HG02943 (cell line): Measurements from ENCODE around the gene SKI.

Source experiments
- ATAC-seq: cut with Tn5 transposase; IDR thresholded peaks from one replicate; pipeline ENCODE4 v1.9.1; 2021; ENCODE audit warnings: mild to moderate bottlenecking, low read depth, moderate library complexity; ENCODE audit not compliant: unreplicated experiment

Gene SKI

DNA sequence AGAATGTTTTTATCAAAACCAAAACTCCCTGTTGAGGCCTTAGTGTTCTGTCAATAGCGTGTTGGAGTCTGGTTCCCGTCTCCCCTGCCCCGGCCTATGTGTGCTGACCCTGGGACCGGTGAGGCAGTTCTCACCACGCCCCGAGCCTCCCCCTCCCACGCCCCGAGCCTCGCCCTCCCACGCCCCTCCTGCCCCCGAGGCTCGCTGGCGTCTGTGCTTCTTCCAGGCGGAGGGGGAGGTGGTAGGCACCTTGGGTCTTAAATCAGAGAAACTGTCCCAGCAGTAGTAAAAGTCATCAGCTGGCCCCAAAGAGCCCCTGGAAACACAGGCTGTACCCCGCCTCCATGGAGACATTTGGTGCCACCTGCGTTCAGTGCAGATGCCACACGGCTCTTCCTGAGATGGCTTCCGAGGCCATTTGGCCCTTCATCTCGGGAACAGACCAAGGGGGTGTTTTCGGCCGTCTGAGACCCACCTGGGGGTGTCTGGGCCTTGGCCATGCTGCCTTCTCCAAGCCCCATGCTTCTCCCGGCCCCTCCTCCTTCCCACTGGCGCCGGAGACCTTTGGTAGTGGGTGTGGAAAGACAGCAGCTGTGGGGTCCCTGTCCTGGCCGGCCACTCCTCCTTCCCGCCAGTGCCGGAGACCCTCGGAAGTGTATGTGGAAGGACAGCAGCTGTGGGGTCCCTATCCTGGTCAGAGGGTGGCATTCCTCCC lies 44.7 kb downstream of the SKI start:
- no peak for ATAC-seq

DNA sequence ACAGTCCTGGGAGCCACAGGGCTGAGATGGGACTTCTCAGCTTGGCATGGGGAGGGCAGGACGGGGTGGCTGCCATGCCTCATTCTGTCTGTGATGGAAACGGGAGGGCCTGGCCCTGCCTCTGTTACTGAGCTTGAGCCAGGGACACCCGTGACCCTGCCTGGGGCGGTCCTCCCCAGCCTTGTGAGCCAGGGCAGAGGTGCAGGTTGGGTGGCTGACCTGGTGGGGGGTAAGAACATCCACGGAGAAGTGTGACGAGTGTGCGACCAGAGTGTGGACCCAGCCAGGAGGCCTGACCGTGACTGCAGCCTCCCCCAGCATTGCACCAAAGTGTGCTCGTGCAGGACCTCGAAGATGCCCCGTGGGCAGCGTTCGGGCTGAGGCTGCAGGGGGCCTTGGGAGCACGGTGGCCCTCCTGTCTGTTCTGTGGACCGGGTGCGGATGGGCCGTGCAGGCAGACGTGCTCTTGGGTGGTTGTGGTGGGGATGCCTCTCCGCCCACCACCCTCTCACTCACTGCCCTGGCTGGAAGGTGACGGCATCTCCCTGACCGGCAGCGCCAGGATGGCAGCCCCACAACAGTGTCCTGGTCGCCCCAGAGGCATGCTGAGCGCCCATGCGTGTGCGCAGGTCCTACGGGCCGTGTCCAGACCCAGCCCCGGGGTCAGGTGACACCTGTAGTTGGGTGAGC lies 45.4 kb downstream of the SKI start:
- no peak for ATAC-seq

DNA sequence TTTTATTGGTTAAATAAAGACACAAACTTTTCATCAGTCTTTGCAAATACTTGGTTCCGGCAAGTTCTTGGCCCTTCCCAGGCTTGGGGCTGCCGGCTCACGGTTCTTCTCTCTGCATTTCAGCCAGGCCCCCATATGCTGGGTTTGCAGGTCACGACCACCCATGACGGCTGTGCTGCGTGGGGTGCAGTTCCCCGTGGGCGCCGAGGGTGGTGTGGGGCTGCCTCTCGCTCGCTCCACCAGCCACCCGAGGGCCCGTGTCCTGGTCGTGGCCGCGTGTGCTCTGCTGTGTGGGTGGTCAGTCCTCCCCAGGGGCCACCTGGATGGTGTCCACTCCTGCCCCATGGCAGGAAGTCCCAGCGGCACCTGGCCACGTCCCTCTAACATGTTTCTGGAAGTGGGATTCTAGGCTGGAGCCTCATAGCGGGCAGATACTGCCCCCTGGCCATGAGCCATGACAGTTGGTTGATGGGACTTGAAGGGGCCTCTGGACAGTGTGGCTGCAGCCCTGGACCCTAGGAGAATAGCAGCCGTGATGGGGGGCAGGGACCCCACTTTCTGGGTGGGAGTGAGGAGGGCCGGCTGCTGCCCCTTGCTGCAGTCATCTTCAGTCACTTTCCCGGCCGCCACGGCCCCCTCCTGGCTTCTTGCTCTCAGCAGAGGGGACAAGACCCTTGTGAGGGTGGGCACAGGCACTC lies 46.3 kb downstream of the SKI start:
- no peak for ATAC-seq

DNA sequence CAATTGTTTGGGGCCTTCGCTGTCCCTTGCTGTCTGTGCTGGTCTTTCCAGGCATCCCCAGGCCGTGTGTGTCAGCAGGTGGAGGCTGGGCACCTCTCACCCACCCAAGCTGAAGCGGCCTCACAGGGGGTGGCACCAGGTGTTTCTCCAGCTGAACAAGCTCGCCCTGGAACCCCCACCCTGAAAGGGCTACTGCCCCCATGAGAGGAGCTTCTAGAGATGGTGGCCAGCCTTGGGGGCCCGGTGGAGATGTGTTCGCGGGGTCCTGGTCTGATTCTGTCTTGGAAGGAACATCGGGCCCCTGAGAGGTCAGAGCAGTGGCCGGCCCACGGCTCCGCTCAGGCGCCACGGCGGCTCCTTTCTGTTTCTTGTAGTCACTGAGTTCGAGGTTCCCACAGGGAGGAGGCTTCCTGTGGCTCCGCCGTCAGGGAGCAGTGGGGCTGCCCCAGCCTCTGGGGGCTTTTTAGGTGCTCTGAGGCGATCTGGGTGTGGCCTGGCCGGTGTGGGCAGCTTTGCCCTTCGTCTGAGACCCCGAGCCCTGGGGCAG lies 46.9 kb downstream of the SKI start:
- no peak for ATAC-seq

DNA sequence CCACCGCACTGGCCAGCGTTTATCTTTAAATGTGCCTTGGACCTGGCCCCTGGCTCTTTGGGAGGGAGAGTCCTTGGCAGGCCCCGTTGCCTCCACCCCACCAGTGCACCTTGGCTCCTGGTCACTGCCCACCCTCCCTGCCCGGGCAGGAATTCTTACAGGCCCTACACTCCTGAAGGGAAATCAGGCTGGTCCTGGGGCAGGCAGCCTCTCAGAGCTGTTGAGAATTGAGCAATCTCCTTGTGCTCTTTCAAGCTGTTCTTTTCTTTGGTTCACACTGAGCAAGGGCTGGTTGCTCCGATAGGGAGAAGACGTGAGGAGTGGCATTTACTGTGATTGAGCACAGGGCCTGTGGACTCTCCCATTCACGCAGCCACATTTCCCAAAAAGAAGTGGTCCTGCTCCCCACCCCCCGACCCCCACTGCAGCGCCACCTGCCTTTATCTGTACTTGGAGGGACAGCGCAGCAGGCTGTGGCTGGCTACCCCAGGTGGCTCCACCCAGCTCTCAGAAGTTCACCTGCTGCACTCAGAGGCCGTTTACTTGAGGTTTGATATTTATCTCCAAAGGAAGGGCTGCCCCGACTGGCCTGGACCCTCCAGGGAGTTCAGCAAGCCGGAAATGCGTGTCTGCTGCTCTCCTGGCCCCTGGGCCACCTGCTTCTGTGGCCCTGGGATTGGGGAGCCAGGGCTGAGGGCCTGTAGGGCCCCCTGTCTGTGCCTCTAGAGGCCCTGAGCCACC lies 47.8 kb downstream of the SKI start:
- ATAC-seq: no peak

DNA sequence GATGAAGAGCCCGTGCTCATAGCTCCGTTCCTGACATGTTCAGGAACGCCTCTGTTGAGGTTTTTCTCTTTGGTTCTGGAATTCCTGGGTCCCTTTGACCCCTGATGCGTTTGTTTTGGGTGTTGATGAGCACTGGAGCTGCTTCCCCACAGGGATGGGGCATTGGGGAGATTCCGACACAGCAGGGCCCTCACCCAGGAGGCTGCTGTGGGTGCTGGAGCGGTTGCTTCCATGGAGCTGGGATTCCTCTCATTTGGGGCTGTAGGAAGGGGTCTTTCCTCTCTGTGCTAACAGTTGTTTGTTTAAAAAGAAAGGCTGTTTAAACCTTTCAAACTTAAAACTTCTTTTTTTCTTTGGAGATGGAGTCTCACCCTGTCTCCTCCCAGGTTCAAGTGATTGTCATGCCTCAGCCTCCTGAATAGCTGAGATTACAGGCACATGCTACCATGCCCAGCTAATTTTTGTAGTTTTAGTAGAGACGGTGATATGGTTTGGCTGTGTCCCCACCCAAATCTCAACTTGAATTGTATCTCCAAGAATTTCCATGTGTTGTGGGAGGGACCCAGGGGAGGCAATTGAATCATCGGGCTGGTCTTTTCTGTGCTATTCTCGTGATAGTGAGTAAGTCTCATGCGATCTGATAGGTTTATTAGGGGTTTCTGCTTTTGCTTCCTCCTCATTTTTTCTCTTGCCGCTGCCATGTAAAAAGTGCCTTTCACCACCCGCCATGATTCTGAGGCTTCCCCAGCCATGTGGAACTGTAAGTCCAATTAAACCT lies 48.9 kb downstream of the SKI start:
- ATAC-seq: no peak

DNA sequence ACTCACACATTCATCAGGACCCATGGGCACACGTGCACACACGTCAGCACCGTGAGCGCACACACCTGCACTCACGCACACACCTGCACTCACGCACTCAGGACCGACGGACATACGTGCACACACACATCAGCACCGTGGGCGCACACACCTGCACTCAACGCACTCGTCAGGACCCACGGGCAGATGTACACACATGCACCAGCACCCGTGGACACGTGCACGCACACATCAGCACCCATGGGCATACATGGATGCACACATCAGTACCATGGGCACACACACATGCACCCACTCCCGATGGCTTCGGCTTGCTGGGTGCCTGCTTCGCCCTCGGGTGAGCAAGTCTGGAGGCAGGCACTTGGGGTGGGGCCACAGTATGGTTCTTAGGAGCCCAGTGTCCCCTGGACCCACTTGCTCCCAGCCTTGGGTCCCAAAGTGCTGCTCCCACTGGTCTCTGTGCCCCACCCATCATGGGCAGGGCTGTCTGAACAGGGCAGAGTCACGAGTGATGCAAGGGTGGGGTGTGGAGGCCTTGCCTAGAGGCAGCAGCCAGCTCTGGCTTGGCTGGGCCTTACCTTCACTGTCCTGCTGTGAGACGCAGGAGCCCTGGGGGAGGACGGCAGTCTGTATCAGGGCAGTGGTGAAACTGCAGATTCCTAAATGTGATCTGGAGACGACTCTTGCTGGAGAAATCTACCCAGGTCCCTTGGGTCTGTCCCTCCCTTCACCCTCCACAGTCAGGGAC lies 49.8 kb downstream of the SKI start:
- ATAC-seq: no peak

DNA sequence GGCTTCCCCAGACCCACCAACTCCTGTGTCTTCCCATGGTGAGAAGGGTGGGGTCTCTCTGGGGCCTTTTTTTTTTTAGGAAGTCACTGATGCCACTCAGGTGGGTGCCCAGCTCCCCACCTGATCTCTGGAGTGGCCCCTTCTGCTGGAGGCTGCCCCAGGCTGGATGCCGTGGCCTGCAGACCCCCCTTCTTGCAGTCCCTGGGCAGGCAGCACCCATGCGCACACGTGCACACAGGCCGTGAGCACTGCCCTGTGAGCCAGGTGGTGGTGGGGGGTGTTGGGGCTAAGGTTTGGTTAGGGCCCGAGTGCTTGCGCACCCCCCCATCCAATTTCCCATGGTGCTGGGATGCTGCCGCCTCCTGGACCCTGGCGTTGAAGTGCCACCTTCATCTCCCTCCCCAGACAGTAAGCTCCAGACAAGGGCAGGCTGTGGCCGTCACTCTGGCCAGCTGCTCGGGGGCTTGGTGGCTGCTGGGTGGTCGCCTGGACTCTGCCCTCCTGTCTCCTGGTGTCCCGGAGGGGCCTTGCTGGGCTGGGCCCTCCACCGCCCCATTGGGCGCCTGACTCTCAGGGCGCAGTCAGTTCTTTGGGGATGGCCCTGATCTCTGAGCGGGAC lies 50.6 kb downstream of the SKI start:
- no peak for ATAC-seq

DNA sequence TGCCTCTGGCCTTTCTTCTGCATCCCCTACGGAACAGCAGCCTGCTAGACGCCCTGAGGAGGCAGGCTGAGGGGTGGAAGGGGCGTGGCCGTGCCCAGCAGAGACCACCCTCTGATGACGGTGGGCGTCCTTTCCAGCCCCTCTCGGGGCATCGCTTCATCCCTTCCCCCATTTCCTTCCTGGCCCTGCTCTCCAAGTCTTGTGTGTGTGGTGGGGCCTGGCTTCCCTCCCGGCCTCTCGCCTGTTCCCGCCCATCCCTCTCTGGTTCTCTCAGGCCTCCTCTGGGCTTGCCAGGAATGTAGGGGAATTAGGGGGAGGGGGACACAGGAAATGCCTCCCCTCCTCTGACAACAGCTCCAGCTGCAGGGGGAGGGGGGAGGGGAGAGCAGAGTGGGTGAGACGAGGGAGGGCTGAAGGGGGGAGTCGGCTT lies 51.1 kb downstream of the SKI start:
- no peak for ATAC-seq

DNA sequence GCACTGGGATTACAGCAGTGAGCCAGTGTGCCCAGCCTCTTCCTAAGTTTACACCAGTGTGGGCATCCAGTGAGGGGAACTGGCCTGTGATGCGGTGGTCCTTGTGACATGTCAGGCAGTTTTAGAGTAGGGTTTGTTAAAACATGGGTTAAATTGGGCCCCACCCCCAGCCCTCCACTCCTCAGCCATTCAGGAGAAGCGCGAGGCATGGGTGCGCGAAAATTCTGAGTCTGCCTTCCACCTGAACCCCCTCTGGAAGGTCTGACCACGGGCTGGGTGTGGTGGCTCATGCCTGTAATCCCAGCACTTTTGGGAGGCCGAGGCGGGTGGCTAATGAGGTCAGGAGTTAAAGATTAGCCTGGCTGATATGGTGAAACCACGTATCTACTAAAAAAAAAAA lies 51.7 kb downstream of the SKI start:
- ATAC-seq: no peak

DNA sequence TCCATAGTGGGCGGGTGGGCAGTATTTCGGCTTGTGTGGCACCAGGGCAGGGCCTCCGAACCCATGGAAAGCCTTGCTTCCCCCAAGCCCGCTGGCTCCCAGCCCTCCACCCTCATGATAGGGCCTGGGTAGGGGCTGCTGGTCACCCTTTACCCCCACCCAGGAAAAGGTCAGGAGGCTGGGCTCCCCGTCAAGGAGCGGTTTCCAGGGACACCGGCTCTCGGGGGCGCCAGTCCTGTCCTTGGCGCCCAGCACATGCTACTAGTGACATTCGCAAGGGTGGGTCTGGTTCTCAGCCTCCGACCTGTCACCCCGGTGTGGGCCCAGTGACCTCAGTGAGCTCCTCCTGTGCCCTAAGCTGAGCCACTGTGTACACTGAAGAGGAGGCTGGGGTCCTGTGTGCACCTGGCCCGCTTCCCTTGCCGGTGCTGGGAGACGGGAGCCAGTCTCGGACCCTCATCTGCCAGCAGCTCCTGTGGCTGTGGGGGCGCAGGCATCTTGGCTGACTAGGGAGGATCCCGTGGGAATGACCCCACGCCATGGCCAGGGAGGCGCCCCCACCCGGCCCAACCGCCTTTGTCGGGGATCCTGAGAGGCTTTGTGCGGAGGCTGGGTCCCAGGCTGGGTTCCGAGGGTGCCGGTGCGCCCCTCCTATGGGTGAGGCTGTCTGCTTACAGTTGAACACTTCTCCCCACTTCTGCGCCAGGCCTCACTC lies 54.6 kb downstream of the SKI start:
- no peak for ATAC-seq

DNA sequence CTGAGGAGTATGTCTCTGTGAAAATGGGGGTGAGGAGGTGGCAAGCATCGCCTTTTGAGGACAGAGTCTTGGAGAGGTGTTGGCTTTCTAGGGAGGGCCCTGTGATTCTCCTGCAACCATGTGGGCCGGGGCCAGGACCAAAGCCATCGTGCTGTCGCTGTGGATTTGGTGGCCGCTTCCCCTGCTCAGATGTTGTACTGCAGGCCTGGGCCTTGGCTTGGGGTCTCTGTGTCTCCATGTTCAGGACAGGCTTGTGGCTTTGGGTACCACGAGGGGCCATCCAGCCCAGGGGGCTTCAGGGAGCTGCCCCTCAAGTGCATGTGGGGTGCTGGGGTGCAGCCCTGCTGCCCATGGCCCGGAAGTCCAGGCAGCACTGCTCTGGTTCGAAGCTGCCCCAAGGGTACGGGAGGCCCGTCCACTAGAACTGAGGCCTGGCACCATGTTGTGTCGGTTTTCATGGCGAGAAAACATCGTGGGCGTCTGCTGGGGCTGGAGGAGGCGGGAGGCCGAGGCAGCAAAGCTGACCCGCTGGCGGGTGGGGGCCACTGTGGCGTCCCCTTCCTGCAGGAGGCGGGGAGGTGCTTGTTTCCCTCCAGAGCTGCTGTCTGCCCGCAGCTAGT lies 55.4 kb downstream of the SKI start:
- ATAC-seq: no peak

DNA sequence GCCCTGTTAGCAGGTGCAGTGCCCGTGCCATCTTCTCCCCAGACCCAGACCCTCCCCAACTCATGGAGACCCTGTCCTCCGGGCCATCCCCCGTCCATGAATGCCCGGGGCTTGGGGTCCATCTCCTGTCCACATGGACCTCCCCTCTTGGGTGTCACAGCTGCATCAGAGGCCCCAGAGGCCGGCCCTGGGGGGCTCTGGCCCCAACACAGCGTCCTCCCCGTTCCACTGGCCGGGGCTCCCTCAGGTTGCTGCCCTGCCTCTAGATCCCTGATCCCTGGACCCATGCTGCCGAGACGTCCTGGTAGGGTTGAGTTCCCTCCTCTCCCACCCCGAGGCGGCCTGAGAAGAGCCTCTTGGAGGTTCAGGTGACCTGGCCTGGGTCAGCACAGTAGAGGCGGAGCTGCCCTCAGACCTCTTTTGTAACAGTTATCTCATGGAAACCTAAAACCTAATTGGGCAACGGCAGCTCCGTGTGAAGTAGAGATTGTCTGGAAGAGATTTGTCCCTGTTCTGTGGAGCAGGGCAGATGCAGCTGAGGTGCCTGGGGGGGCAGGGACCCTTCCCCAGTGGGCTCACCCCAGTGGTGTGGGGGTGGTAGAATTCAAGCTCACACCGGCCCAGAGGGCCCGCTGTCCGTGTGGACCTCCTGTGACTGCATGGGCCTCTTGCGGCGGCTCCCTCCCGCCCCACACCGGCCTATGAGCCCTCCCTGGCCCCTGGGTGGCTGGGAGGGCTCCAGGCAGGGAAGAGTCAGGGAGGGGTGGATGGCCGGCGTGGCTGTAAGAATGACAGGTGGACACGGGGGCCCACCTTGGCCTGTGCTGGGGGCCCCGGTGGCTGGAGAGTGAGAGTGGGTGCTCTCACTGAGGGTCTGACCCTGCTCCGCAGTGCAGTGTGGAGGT lies 56.1 kb downstream of the SKI start:
- no peak for ATAC-seq

DNA sequence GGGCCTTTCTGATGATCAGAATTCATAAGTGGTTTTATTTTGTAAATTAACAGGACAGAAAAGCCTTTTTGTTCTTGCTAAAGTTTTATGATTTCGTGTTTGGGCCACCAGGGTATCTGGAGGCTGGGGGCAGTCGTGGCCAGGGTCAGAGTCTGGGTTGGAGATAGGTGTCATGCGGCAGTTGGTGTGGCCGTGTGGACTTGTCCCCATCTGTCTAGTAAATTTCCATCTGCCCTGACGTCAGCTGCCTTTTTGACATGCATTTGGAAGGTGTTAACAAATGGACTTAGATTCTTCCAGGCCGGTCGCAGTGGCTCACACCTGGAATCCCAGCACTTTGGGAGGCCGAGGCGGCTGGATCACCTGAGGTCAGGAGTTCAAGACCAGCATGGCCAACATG lies 56.8 kb downstream of the SKI start:
- ATAC-seq: no peak

DNA sequence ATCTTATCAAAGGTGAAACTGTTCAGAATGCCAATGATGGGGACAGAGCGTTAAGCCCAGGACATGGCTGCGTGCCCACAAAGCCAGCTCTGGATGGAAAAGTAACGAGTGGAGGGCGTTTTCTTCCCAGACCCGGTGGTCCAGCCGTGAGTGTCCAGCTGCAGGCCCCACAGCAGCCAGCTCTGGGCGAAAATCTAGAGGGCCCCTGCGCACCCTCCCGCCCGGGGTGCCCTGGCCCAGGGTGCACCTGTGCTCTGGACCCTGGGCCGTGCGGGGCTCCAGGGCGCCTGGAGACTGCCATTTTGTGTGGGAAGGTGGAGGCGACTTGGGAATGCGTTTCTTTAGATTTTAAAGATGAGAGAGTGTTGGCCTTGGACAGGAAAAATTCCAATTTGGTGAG lies 58.8 kb downstream of the SKI start:
- no peak for ATAC-seq

DNA sequence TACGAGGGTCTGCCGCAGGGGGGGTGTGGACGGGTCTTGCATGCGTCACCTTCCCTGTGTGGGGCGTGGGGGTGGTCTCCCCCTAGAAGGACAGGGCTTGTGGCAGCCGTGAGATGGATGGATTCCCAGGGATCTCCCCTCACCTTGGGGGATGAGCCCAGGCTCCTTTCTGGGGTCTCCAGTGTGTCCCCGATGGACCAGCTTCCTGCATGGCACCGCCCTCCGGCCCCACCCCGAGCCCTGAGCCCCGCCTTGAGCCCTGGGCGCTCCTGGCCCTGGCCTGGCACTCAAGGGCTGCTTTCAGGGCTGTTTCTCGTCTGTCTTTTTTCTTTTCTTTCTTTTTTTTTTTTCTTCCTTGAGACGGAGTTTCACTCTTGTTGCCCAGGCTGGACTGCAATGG lies 59.5 kb downstream of the SKI start:
- no peak for ATAC-seq

DNA sequence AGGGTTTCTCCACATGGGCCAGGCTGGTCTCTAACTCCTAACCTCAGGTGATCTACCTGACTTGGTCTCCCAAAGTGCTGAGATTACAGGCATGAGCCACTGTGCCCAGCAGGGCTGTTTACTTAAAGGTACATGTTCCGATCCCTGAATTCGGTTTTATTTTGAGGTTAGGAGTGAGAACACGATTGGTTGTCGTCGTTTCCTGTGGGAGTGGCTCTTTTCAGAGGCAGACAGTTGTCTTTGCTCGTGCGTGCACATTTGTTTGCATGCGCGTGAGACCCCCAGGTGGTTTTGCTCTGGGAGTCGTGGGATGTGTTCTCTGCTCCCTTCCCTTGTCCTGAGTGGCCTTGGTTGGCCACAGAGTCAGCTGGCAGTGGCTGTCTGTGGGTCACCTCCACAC lies 60.2 kb downstream of the SKI start:
- no peak for ATAC-seq
